Measurements from ENCODE around the gene DUOX2. TPM values are rescaled to one million over a fixed set of nuclear protein-coding genes. Genes with fewer than 3 reads are reported as not detected.

Gene DUOX2
- polyA plus RNA-seq, 1 donor from 2014 or later = not detected

- Histone ChIP-seq H3K79me2 (replicated peaks; ENCODE audit: insufficient read depth, low read length) (no peaks in the 10 kb centered on the region), H3K36me3 (ENCODE audit: insufficient read depth, low read length) (no peaks in the 10 kb centered on the region), H3K9me2 (ENCODE audit: insufficient read depth, low read length) (no peaks in the 10 kb centered on the region), H3F3A (ENCODE audit: insufficient read depth, low read length, poor library complexity, severe bottlenecking) (no peaks in the 10 kb centered on the region), H3K27me3 (ENCODE audit: insufficient read depth, low read depth, low read length) (no peaks in the 10 kb centered on the region), H3K27ac (ENCODE audit: low read length) (no peak overlapping the region), H4K20me1 (ENCODE audit: insufficient read depth) (no peaks in the 10 kb centered on the region), H3K9me3 (ENCODE audit: low read length) (no peaks in the 10 kb centered on the region), H3K4me3 (ENCODE audit: low read length) (no peak overlapping the region), H3K9ac (ENCODE audit: low read length) (no peak overlapping the region), H2AFZ (ENCODE audit: low read depth, low read length) (no peak overlapping the region), H3K4me2 (ENCODE audit: low read length) (no peak overlapping the region)
- TF ChIP-seq RAD21 (conservative IDR thresholded peaks at IDR 0.05) (no peak), SMC3 (conservative IDR thresholded peaks at IDR 0.05; ENCODE audit: poor library complexity) (no peak), REST (IDR thresholded peaks at IDR 0.05; ENCODE audit: borderline replicate concordance) (no peak), EZH2 (IDR thresholded peaks at IDR 0.05; ENCODE audit: borderline replicate concordance, insufficient read depth, low read length, poor library complexity, severe bottlenecking) (no peak), TAF1 (IDR thresholded peaks at IDR 0.05; ENCODE audit: low read depth) (no peak), POLR2AphosphoS5 (IDR thresholded peaks at IDR 0.05) (no peak), CTCF (IDR thresholded peaks at IDR 0.05; ENCODE audit: poor library complexity, severe bottlenecking) (no peak), MXI1 (conservative IDR thresholded peaks at IDR 0.05; ENCODE audit: poor library complexity, severe bottlenecking) (no peak), EP300 (conservative IDR thresholded peaks at IDR 0.05; ENCODE audit: poor library complexity, severe bottlenecking) (no peak)
Observed at GRCh38 chr15:45097466-45097865, 16.5 kb downstream of the DUOX2 start.

GRCh38 chr15:45095661-45096060, 18.3 kb downstream of the DUOX2 start:
- Histone ChIP-seq H3K27me3 (ENCODE audit: insufficient read depth, low read depth, low read length) (no peaks in the 10 kb centered on the region), H4K20me1 (ENCODE audit: insufficient read depth) (no peaks in the 10 kb centered on the region), H3K4me2 (ENCODE audit: low read length) (no peak overlapping the region), H2AFZ (ENCODE audit: low read depth, low read length) (no peak overlapping the region), H3K27ac (ENCODE audit: low read length) (no peak overlapping the region), H3K9ac (ENCODE audit: low read length) (no peak overlapping the region), H3K9me2 (ENCODE audit: insufficient read depth, low read length) (no peaks in the 10 kb centered on the region), H3K36me3 (ENCODE audit: insufficient read depth, low read length) (no peaks in the 10 kb centered on the region), H3F3A (ENCODE audit: insufficient read depth, low read length, poor library complexity, severe bottlenecking) (no peaks in the 10 kb centered on the region), H3K79me2 (replicated peaks; ENCODE audit: insufficient read depth, low read length) (no peaks in the 10 kb centered on the region), H3K4me3 (ENCODE audit: low read length) (no peak overlapping the region), H3K9me3 (ENCODE audit: low read length) (no peaks in the 10 kb centered on the region)
- TF ChIP-seq POLR2AphosphoS5 (IDR thresholded peaks at IDR 0.05) (no peak), MXI1 (conservative IDR thresholded peaks at IDR 0.05; ENCODE audit: poor library complexity, severe bottlenecking) (no peak), CTCF (IDR thresholded peaks at IDR 0.05; ENCODE audit: poor library complexity, severe bottlenecking) (no peak), EZH2 (IDR thresholded peaks at IDR 0.05; ENCODE audit: borderline replicate concordance, insufficient read depth, low read length, poor library complexity, severe bottlenecking) (no peak), EP300 (conservative IDR thresholded peaks at IDR 0.05; ENCODE audit: poor library complexity, severe bottlenecking) (no peak), TAF1 (IDR thresholded peaks at IDR 0.05; ENCODE audit: low read depth) (no peak), SMC3 (conservative IDR thresholded peaks at IDR 0.05; ENCODE audit: poor library complexity) (no peak), RAD21 (conservative IDR thresholded peaks at IDR 0.05) (no peak), REST (IDR thresholded peaks at IDR 0.05; ENCODE audit: borderline replicate concordance) (no peak)
